Effector CD8-positive, alpha-beta T cell (primary cell): Measurements from ENCODE around the gene FYCO1.
A peak's percentile ranks its signal among the peaks of the same experiment; 100 is the strongest.
"Not testable (repeated sequence)": the region's sequence is repeated elsewhere in the genome, so short reads cannot be mapped to it uniquely, and the experiment has no call there.

Experiments used
- DNase-seq: peaks from one replicate; lab custom pipeline; 2025; lab: John Stamatoyannopoulos, UW
- total RNA-seq, 4 experiments: gene quantifications; one replicate each; lab custom pipeline; 2026; lab: John Stamatoyannopoulos, UW

The FYCO1 gene
- 72.6 to 165 (median 146) reads per million in 4 experiments for total RNA-seq

GRCh38 chr3:45995236-45996192, at the start of gene FYCO1:
Gene FYCO1 (minus strand): TSS chr3:45995824. CDS start chr3:45984910, 10,914 bp downstream.
- peak; percentile 76 for DNase-seq

DNA sequence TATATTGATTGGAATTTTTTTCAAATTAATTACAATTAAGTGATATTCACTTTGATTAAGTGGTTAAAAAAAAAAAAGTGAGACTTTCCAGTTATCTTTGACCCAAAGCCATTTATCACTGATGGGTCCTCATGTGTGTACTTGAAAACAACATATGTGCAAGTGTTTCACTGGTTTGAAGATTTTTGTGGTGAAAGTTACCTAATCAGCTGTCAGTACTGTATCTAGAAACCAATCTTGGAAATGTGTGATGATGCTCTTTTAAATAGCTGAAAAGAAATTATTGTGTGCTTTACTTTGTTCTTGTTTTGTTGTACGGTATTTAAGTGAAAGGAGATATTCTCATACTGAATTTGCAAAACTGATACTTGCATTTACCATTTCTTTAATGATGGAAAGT, 43.3 kb upstream of the FYCO1 start:
- no peak for DNase-seq

DNA sequence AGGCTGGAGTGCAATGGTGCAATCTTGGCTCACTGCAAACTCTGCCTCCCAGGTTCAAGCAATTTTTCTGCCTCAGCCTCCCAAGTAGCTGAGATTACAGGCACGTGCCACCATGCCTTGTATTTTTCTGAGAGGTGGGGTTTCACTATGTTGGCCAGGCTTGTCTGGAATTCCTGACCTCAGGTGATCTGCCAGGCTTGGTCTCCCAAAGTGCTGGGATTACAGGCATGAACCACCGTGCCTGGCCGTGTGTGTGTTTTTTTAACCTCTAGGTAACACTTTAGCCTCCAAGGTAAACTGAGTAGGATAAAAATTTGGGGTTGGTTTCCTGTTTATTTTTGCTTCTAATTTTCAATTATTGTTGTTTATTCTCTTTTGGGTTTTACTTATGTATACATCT, 42.4 kb upstream of the FYCO1 start:
- not testable (repeated sequence) for DNase-seq

DNA sequence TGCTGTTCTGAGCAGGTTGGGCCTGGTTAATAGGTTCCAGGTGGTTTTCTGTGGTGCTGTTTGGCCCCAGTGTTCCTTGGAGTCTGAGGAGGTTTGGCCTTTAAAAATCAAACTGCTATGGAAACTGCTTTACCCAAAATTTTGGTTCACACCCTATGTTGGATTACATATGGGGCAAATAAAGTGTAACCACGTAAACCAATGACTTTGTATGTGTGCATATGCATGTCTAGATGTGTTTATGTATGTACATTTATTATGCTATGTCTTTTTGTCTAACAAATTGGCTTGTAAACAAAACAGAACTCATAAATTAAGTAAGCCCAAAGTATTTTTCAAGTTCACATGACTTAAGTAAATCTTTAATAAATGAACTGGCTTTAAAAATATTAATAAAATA, 40.6 kb upstream of the FYCO1 start:
- DNase-seq = no peak

- DNase-seq = no peak
Measured at GRCh38 chr3:46031747-46032146, 36.1 kb upstream of the FYCO1 start.

DNA sequence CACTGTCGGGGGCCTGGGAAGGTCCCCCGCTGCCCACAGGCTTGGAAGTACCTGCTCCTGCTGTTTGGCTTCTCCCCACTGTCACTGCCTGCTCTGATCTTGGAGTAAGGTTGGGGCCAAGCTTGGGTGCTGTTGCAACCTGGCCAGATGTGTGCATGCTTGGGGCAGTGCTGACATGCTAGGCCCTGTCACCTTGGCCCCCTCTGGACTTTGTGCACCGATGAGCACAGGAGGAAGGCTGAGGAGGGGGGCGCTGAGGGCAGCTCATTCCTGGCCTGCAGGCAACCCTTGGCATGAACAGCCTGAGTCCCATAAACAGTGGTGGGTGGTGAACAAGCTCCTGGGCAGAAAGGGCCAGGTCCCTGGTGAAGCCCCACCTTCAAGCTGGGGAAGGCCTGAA, 35.6 kb upstream of the FYCO1 start:
- DNase-seq = no peak

DNA sequence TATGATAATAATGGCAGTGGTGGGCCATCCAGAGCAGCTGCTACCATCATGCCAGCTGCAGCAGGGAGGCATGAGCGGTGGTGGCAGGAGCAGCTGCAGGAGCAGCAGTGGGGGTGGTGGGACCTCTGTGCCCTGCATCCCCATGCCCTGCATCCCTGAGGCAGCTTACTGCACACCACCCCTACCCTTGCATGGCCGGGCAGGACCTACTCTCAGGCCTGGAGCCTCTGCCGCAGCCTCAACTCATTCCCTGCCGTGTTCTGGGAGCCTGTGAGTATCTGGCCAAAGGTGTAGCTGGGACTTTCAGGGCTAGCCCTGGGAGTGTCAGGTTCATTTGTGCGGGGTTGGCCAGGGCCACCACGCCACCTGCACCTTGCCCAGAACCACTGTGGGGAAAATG, 35.0 kb upstream of the FYCO1 start:
- DNase-seq = no peak

DNA sequence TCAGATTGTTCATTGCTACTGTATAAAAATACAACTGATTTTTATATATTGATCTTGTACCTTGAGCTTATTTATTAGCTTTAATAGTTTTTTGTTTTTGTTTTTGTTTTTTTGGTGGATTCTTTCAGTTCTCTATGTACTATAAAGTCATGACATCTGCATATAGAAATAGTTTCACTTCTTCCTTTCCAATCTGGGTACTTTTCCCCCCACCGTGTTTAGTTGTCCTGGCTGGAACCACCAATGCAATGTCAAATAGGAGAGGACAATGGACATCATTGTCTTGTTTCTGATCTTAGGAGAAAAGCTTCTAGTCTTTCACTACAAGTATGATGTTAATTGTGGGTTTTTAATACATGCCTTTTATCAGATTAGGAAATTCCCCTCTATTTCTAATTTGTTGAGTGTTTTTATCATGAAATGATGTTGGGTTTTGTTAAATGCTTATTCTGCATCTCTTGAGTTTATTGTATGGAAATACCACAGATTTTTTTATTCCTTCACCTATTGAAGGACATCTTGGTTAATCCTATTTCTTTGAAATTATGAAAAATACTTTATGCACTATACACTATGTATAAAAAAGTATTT, 34.4 kb upstream of the FYCO1 start:
- DNase-seq = no peak

DNA sequence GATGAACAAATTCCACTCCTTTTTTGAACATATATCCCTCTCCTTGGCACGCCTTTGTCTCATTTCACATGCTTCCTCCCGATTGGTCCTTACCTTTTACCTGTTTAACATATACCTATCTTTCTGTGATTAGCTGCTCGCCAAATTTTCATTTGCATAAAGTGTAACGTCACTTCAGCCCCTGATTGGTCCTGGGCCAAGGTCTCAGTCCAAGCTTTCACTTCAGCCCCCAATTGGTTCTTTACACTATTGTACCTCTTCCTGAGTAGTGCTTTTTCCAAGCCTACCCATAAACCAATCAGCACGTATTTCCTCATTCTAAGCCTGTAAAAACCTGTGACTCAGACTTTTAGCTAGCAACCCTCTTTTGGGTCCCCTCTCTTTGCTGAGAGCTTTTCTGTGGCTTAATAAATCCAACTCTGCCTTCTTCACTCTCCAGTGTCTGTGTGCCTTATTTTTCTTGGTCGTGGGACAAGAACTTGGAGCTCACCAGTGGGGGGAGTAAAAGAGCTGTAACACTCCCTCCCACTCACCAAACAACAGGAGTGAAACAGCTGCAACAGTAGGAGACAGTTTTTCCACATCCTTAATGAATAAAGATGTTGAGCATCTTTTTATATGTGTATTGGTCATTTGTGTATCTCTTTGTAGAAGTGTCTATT, 32.2 kb upstream of the FYCO1 start:
- no peak for DNase-seq

DNA sequence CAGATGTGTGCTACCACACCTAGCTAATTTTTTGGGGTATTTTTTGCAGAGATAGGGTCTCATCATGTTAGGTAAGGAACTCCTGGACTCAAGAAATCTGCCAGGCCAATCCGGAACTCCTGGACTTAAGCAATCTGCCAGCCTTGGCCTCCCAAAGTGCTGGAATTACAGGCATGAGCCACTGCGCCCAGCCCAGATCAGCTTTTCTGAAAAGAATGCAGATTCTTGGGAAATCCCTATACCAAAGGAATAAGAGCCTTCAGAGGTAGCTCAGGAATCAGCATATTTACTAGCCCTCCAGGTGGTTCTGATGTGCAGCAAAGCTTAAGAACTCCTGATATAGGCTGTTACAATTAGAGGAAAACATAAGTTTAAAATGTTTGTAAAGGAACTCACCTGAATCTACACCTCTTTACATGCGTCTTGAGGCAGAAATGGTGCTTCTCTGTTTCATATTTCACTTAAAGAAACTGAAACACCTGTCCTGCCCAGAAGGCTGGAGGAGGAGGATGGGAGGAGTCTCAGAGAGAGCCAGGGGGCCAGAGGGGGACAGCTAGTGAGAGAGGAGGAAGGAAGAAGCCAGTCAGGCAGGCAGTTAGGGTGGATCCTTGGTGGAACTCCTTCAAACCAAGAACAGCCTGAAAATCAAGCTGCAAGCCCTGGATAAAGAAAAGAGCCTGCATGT, 31.5 kb upstream of the FYCO1 start, which contains the start of gene XCR1:
Gene XCR1 (minus strand): TSS at position 463 of the 685 bp plus-strand sequence. CDS start 5,536 bp downstream, outside the sequence.
- DNase-seq = no peak

DNA sequence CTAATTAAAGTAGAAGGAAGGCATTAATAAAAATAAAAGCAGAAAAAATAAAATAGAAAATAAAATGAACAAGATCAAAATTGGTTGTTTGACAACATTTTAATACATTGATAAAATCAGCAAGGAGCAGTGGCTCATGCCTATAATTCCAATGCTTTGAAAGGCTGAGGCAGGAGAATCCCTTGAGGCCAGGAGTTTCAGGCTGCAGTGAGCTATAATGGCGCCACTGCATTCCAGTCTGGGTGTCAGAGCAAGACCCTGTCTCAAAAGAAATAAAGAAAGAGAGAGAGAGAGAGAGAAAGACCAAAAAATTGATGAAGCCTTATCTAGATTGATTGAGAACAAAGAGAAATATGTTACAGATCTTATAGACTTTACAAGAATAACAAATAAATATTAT, 29.5 kb upstream of the FYCO1 start:
- DNase-seq = no peak

- no peak for DNase-seq
Measured at GRCh38 chr3:46024131-46024530, 28.5 kb upstream of the FYCO1 start.

DNA sequence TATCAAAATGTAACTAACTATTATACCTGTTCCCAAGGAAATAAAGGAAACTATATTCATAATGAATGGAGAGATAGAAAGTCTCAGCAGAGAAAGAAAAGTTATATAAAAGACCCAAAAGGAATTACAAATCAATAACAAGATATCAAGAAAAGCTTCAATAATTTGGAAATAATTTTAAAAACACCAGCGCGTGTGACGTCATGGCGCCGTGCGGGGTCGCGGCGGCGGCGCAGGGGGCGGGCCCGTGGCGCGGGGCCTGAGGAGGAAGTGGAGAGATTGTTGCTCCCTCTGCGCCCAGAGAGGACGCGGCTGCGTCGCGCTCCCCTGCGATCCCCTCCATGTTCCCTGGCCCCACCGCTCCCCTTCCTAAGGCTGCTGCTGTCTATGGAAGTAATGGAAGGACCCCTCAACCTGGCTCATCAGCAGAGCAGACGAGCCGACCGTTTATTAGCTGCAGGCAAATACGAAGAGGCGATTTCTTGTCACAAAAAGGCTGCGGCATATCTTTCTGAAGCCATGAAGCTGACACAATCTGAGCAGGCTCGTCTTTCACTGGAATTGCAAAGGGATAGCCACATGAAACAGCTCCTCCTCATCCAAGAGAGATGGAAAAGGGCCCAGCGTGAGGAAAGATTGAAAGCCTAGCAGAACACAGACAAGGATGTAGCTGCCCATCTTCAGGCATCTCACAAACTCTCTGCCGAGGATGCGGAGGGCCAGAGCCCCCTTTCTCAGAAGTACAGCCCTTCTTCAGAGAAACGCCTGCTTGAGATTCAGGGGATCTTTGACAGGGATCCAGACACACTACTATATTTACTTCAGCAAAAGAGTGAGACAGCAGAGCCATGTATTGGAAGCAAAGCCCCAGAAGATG, 27.5 kb upstream of the FYCO1 start:
- no peak for DNase-seq

- DNase-seq = no peak
Measured at GRCh38 chr3:46021516-46021915, 25.9 kb upstream of the FYCO1 start.

- no peak for DNase-seq
Measured at GRCh38 chr3:46020766-46021510, 25.3 kb upstream of the FYCO1 start.

DNA sequence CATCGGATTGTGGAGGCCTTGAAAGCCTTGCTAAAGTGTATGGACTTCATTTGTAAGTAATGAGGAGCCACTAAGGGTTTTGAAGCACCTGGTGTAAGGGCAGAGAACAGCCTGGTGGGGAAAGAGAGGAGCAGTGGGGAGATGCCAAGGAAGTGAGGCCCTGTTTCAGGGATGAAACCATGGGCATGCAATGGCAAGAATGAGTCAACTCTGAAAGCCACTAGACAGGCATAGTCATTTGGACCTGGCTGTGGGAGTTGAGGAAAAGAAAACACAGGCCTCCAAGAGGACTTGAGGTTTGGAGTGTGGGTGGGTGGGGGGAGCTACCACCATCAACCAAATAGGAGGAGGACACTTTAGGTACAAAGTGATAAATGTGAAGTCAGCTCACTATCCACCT, 24.1 kb upstream of the FYCO1 start:
- no peak for DNase-seq

GRCh38 chr3:46017720-46018119, 22.1 kb upstream of the FYCO1 start:
- no peak for DNase-seq

- DNase-seq = no peak
Measured at GRCh38 chr3:46013316-46014094, 17.9 kb upstream of the FYCO1 start.

GRCh38 chr3:46012246-46012645, 16.6 kb upstream of the FYCO1 start:
- DNase-seq = no peak
